Upper lobe of left lung (tissue), 4 donors: ENCODE measurements around the gene BAD.

Source experiments
- EP300 ChIP-seq, 4 donors: sonication (generic); formaldehyde crosslinking; IDR thresholded peaks; one replicate each; pipeline ENCODE4 v1.5.1; 2017; ENCODE audit warnings: antibody characterized with exemption in 4 of 4, control low read depth in 2 of 4
- POLR2A ChIP-seq, 4 donors: fragments of 450-650 bp; IDR thresholded peaks; one replicate each; pipeline ENCODE4 v1.5.1; 2016 to 2017; ENCODE audit warnings: antibody characterized with exemption in 4 of 4, mild to moderate bottlenecking in 2 of 4
- POLR2AphosphoS5 ChIP-seq, 2 donors: sonication (generic); formaldehyde crosslinking; IDR thresholded peaks; one replicate each; pipeline ENCODE4 v1.5.1; 2017; ENCODE audit warnings: antibody characterized with exemption in 2 of 2

DNA sequence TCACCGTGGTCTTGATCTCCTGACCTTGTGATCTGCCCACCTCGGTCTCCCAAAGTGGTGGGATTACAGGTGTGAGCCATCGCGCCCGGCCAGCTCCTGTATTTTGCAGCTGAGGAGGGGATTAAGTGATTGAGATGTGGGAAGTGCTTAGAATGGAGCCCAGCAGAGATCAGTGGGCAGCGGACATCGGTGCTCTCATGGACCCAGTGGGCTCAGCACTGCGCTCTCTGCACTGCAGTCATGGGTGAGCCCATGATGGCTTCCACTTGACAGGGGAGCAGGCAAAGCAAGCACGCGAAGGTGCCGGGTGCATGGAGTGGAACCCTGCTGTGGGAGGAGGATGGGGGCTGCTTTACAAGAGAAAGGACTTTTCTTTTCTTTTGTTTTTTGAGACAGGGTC, 46.4 kb upstream of the BAD start:
- no peak for TF ChIP-seq POLR2AphosphoS5 (IDR thresholded peaks at IDR 0.05)
- no peak for TF ChIP-seq POLR2A (IDR thresholded peaks at IDR 0.05)
- no peak for TF ChIP-seq EP300 (IDR thresholded peaks at IDR 0.05)
